Measurements from ENCODE around the gene PGLYRP3.
A peak's percentile ranks its signal among the peaks of the same experiment; 100 is the strongest.

PGLYRP3 gene

GRCh38 chr1:153312570-153313186, at the start of gene PGLYRP3:
Gene PGLYRP3, minus strand, starts transcription at chr1:153312952. Its CDS starts 2,287 bp downstream, at chr1:153310665.
- DNase-seq = no peak

GRCh38 chr1:153362187-153362775, 49.5 kb upstream of the PGLYRP3 start:
- DNase-seq = no peak

- DNase-seq = no peak
Measured at GRCh38 chr1:153361480-153362109, 48.8 kb upstream of the PGLYRP3 start.

- no peak for DNase-seq
Measured at GRCh38 chr1:153360592-153361479, 48.1 kb upstream of the PGLYRP3 start.

GRCh38 chr1:153360190-153360589, 47.4 kb upstream of the PGLYRP3 start:
- no peak for DNase-seq

- DNase-seq = no peak
Measured at GRCh38 chr1:153359241-153359640, 46.5 kb upstream of the PGLYRP3 start.

- no peak for DNase-seq
Measured at GRCh38 chr1:153358691-153358975, 45.9 kb upstream of the PGLYRP3 start.

GRCh38 chr1:153357853-153358690, 45.3 kb upstream of the PGLYRP3 start, which contains the start of gene S100A9:
Gene S100A9, plus strand, starts transcription at chr1:153357854. Its CDS starts 430 bp downstream, at chr1:153358284.
- no peak for DNase-seq

- DNase-seq = no peak
Measured at GRCh38 chr1:153357076-153357852, 44.5 kb upstream of the PGLYRP3 start.

GRCh38 chr1:153356392-153357075, 43.8 kb upstream of the PGLYRP3 start:
- DNase-seq = no peak

GRCh38 chr1:153355445-153356071, 42.8 kb upstream of the PGLYRP3 start:
- peak; percentile 63 for DNase-seq

- DNase-seq = no peak
Measured at GRCh38 chr1:153354515-153355193, 41.9 kb upstream of the PGLYRP3 start.

GRCh38 chr1:153353226-153353947, 40.6 kb upstream of the PGLYRP3 start:
- DNase-seq = peak; percentile 24

GRCh38 chr1:153352523-153352922, 39.8 kb upstream of the PGLYRP3 start:
- peak; percentile 77 for DNase-seq

GRCh38 chr1:153350321-153350957, 37.7 kb upstream of the PGLYRP3 start:
- DNase-seq = no peak

- DNase-seq = no peak
Measured at GRCh38 chr1:153349363-153350320, 36.9 kb upstream of the PGLYRP3 start.

Data from NCI-H146 (cell line).